ENCODE measurements around the gene BEX1.
"Not testable (repeated sequence)": the region's sequence is repeated elsewhere in the genome, so short reads cannot be mapped to it uniquely, and the experiment has no call there.

Gene BEX1

DNA sequence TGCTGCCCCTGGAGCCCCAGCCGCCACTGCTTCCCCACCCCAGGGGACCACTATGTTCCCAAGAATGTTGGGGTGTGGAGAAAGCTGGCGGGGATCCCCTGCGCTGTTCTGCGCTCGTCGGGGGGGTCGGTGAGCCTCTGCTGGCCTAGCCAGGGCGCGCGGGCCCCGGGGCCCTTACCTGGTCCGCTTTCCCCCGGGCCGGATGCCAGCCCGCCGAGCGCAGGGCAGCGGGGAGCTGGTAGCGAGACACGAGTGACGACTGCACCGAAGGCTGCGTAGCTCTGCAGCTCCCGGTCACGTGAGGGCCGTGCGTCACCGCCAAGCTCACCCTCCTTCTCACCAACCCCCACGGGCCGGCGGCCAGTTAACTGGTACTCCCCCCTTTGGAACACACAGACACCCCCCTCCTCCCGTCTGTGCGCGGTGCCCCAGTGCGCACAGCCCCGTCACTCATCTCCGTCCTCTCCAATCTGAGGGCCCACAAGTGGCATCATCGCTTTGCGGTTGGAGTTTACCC is at the start of gene BEX1:
Gene BEX1, minus strand, starts transcription at position 254 of the 517 bp plus-strand sequence. CDS start 897 bp downstream, outside the sequence.
- DNase-seq, result peak; percentile 50

DNA sequence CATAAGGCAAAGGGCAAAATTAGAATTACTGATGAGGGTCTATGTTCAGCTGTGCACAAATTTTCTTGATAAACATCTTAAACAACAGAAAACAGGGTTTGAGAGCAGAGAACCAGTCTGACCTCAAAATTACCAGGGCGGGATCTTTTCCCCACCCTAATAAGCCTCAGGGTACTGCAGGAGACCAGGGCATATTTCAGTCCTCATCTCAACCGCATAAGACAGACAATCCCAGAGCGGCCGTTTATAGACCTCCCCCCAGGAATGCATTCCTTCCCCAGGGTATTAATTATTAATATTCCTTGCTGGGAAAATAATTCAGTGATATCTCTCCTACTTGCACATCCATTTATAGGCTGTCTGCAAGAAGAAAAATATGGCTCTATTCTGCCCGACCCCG is 45.5 kb upstream of the BEX1 start:
- DNase-seq, result not testable (repeated sequence)

DNA sequence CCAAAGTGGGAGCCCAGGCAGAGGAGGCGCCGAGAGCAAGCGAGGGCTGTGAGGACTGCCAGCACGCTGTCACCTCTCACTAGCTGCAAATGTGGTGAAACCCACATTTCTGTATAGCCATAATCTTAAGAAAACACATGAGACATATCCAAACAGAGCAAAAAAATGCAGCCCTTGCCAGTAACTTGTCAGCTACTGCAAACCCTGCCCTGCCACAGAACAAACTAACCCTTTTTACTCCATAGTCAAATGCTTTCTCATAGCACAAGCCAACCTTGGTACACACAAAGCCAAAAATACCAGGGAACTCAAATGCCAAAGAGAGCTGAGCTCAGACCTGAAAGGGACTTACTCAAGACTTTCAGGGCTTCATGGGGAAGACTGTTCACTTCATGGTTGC is 43.9 kb upstream of the BEX1 start:
- DNase-seq, result no peak

DNA sequence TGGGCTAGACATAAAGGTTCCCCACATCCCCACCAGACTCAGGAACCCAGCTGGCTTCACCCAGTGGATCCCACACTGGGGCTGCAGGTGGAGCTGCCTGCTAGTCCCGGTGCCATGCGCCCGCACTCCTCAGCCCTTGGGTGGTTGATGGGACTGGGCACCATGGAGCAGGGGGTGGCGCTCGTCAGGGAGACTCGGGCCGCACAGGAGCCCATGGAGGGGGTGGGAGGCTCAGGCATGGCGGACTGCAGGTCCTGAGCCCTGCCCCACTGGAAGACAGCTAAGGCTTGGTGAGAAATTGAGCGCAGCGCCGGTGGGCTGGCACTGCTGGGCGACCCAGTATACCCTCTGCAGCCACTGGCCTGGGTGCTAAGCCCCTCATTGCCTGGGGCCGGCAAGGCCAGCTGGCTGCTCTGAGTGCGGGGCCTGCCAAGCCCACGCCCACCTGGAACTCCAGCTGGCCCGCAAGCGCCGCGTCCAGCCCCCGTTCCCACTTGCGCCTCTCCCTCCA is 43.3 kb upstream of the BEX1 start:
- not testable (repeated sequence) for DNase-seq

DNA sequence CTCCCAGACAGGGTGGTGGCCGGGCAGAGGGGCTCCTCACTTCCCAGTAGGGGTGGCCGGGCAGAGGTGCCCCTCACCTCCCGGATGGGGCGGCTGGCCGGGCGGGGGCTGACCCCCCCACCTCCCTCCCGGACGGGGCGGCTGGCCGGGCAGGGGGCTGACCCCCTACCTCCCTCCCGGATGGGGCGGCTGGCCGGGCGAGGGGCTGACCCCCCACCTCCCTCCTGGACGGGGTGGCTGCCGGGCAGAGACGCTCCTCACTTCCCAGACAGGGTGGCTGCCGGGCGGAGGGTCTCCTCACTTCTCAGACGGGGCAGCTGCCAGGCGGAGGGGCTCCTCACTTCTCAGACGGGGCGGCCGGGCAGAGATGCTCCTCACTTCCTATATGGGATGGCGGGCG is 40.4 kb upstream of the BEX1 start:
- DNase-seq, result not testable (repeated sequence)

DNA sequence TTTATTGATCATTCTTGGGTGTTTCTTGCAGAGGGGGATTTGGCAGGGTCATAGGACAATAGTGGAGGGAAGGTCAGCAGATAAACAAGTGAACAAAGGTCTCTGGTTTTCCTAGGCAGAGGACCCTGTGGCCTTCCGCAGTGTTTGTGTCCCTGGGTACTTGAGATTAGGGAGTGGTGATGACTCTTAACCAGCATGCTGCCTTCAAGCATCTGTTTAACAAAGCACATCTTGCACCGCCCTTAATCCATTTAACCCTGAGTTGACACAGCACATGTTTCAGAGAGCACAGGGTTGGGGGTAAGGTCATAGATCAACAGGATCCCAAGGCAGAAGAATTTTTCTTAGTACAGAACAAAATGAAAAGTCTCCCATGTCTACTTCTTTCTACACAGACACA is 39.9 kb upstream of the BEX1 start:
- not testable (repeated sequence) for DNase-seq

DNA sequence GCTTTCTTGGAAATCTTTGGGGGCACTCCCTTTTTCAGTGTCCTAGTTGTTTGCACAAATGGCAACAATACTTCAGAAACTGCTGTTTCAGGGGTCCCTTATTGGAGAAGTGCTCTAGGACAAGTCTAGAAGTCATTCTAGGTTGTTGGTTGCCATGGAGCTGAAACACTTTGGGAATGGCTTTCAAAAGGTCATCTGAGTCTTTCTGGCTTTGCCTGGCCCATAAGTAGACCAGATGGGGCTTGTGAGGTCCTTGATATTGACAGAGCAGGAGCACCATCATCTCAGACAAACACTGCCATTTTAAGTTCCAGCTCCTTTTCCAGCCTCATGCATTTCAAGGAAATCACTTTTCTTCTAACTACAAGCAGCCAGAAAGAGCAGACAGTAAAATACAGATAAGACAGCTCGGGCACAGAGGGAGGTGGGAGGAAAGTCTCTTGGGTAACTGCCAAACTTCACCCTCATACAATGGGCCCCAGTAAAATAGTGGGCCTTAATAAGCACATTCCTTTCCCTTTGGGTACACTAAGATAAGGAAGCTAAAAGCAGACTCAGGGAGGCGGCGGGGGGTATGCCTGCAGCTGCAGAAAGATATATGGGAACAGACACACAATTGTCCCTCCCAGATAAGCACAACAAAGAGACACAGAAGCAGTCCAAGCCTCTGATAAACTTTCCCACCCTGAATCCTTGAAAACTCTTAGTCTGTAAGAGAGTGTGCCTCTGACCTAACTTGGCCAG is 37.5 kb upstream of the BEX1 start:
- DNase-seq, result peak; percentile 92

DNA sequence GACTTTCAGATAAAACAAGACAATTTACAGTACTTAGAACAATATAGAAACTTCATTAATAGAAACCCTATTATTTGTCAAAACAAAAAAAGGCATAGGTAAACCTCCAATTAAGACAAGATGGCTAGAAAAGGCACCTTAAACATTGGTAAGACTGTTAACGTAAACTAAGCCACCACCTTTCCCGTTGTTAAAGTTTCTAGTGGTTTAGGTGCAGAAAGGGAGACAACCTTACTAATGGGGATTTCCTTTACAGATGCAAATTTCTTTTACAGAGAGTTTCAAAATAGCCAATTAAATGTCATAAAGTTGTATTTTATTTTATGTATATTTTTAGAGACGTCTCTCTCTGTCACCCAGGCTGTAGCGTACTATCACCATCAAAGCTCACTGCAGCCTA is 36.5 kb upstream of the BEX1 start:
- no peak for DNase-seq

DNA sequence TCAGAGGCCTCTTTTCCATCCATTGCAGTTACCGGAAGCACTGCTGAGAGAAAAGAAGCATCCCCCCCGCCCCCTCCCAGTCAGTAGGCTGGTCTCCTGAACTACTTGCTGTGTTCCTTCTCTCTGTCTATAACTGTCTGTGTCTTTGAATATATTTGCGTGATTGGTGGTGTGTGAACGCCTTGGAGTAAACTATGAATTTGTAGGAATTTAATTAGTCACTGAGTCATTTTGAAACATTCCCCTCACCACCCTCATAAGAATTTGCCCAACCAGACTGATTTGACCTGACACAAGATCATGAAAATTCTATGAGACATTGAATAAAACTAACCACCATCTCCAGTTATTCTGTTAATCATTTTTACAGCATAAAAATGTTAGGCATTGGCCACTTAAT is 35.7 kb upstream of the BEX1 start:
- DNase-seq, result no peak

DNA sequence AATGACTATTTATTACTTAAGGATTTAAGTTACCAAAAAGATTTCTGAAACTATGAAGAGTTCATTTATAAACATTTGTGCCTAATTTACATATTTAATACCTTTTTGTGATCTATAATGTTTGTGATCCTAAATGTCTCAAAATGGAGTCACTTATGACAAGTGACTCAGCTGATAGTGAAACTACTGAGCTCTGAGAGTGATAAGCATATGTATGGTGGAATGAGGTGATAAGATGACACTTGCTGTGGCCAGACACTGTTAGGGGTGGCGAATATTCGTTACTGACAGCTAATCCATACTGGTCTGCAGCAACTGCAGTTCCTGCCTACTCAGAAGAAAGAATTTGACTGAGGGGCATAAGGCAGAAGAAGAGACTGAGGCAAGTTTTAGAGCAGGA is 34.5 kb upstream of the BEX1 start:
- peak; percentile 75 for DNase-seq

DNA sequence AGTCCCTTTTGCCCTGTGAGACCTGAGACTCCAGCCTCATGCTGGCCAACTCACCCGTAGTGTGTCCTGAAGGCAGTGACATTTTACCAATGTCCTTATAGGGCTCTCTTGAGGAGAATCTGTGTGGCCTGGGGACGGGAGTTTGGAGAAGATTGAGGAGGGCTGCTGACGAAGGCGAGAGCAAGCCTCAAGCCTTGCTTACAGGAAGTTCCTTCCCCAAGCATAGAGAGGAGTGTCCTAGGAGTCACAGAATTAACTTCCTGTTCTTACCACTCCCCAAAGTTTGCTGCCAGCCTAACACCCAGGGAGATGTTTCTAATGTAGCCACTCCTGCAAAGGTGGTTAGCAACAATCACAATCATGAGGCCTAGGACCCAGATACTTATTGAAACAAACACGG is 29.0 kb upstream of the BEX1 start, which contains the start of gene NXF3:
Gene NXF3, minus strand, starts transcription at position 202 of the 400 bp plus-strand sequence. Its CDS starts 120 bp downstream, at position 82.
- DNase-seq, result peak; percentile 55

DNA sequence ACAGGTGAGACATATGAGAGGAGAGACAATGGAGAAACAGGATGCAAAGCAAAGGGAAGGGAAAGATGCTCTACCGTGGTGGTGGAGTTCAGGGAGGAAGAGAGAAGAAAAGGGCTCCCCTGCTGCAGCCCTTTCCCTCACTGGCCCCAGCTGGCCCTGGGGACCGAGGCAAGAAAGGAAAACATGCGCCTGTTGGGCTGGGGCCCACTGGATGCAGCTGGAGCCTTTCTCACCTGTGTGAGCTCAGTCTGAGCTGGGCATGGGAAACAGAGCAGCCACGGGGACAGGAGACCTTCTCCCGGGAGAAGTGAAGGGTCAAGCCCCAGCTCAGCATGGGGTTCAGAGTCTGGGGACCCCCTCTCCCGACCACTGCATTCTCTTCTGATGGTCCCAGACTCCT is 17.1 kb upstream of the BEX1 start:
- DNase-seq, result no peak

DNA sequence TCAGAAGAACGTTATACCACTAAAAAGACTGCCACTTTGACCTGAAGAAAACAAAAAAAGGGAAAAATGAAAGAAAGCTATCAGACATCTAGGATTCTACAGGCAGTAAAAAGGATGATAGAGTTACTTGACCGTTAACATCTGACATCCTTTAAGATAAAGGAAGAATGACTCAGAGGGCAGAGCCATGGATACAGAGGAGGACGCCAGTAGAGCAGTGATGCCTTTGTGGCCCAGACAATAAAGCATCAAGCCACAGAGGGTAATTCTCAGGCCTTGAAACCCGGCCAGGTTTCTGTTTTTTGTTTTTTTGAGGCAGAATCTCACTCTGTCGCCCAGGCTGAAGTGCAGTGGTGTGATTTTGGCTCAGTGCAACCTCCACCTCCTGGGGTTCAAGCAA is 9.5 kb upstream of the BEX1 start:
- no peak for DNase-seq

DNA sequence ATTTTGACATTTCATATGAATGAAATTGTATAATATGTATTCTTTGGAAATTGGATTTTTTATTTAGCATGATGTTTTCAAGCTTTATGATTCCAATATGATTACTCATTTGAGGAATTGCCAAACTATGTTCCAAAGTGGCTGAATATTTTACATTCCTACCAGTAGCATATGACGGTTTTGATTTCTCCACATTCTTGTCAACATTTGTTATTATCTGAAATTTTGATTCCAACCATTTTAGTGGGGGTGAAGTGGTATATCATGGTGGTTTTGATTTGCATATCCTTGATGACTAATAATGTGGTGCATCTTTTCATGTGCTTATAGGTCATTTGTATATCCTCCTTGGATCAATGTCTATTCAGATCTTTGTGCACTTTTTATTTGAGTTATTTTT is 2.6 kb upstream of the BEX1 start:
- DNase-seq, result no peak

DNA sequence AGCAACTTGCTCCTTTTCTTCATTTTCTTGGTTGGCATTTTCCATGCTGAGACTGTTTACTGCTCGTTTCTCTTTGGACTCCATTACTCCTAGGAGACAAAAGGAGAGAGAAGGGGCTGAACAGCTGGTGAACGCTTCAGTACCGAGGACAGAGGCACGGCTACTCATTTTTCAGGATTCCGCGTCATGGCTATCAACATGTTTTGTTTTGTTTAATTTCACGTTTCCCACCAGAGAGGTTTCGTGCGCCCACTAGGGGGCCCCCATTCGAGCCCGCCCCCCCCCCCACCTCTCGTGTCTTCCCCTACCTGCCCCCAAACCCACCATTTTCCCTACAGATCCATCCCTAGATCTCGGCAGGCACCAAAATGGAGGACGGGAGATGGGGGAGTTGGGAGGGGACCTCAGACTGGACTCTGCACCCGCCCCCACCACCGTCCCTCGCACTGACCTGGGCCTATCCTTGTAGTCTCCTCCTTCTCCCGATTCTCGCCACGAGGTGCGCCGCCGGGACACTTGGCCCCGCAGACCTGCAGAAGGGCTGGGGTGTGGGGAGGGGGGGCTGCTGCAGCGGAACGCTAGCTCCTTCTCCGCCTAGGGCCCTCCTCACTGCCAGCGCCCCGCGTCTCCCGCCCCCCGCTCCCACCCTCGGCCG is 653 bp downstream of the BEX1 start:
- DNase-seq, result peak; percentile 65

DNA sequence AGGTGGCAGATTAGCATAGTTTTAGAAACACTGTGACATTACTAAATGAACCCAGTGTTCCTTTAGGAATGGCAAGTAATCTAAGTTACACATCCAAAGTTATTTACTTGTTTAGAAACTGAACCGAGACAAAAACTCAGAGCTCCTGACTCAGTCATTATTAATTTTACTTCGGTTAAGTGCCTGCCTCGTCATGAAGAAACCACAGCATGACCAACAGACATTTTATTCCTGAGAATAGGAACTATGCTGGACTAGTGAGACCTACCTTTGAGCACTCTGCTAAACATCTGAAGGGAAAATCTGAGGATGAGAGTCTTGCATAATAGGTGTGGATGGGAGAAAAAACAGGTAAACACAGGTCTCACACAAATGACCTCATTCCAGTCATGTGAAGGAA is 2.5 kb downstream of the BEX1 start:
- no peak for DNase-seq

DNA sequence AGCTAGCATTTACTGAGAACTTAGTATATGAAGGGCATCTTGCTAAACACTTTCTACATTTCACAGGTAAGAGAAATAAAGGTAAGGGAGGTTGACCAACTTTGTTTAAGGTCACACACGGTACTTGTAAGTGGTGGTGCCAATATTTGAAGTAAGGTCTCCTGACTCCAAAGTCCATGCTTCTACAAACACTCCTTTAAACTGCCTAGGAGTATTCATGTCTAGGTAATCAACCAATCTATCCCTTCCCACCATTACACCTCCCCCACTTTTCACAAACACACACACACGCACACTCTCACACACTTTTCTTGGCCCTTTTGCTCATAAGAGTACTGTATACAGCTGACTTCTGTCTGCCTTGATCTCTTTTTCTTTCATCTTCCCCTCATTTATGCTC is 7.1 kb downstream of the BEX1 start:
- DNase-seq, result no peak

DNA sequence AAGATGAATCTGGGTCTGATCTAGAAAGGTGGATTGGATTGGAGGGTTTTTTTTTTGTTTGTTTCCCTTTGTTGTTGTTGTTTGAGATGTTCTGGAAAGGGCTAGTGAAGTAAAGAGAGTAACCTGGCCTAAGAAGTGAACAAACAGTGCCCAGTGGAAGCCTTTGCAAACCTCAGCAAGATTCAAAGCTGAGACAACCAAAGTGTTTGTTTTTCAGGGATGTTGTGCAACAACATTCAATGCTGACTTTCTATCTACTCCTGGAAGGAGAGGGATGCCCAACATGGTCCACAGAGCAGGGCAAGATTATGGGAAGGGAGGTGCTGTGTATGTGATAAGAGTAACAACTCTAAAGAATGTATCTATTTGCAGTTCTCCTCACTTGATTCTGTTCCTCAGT is 11.3 kb downstream of the BEX1 start:
- DNase-seq, result no peak

DNA sequence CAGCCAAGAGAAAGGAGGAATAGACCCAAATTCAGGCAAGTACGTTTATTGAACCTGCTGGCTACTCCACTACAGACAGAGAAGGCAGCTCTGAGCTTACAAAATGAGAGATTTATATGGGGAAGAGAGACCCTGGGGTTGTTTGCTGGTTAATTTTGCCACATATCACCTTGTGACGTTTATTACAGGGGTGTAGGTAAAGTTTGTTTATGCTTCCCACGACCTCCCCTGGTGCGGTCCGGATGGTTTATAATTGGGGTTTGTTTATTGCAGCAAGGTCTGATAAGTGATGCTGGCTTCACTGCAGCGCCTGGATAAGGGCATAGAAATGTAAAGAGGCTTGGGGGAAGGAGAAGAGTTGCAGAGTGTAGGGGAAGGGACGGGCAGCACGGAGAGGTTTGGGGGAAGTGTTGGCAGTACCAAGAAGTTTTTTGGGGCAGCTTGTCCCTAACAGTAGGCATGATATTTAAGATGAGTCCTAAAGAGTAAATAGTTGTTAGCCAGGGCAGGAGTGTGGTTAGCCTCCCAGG is 12.6 kb downstream of the BEX1 start:
- DNase-seq, result no peak

DNA sequence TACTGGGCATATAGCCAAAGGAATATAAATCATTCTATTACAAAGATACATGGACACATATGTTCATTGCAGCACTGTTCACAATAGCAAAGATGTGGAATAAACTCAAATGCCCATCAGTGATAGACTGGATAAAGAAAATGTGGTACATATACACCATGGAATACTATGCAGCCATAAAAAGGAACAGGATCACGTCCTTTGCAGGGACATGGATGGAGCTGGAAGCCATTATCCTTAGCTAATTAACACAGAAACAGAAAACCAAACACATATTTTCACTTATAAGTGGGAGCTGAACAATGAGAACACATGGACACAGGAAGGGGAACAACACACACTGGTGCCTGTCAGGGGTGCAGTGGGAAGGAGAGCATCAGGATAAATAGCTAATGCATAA is 30.6 kb downstream of the BEX1 start:
- not testable (repeated sequence) for DNase-seq

DNA sequence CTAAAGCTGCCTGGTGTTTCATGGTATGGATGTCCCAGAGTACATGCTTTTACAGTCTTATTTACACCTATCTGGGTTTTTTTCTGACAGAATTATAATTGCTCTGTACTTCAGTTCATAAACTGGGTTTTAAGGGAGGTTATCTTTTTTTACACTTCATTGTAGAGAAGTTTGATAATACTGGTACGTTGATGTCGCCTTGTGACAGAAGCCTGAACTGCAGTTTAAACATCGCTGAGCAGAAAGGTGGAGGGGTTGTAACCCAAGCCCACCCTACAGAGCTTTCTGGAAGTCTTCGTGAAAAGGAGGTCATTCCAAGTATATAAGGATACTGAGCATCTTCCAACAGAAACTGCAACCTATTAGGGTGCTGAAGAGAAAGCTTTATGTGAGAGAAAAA is 46.4 kb downstream of the BEX1 start:
- DNase-seq, result peak; percentile 5

DNA sequence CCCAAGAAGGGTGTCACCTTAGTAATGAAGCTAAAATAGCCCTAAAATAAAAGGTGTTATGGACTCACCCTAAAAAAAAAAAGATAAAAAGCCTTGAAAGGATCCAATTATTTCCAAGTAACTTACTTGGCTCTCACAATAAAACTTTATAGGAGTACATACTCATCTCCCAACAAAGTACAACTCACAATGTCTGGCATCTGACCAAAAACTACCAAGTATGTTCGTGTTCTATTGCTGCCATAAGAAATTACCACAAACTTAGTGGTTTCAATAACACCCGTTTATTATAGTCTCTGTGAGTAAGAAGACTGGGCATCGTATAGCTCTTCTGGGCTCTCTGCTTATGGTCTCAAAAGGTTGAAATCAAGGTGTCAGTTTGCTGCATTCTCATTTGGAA is 51.0 kb downstream of the BEX1 start:
- no peak for DNase-seq
